ENCODE data around the gene PTRHD1.

PTRHD1 gene

GRCh38 chr2:24818721-24819167, 25.6 kb upstream of the PTRHD1 start:
- no peak overlapping the region for H2BK12ac ChIP-seq (ENCODE audit: low read length)
- no peak overlapping the region for H2AFZ ChIP-seq (ENCODE audit: low read length)
- peaks cover 48 to 100% of the 10 kb centered on the region in 2 donors for H3K36me3 ChIP-seq (replicated peaks in 1 of 2; ENCODE audit: control insufficient read depth in 2 of 2, insufficient read depth in 2 of 2, low read length in 2 of 2)
- H2BK15ac ChIP-seq (ENCODE audit: low read length): no peak overlapping the region
- H4K91ac ChIP-seq (ENCODE audit: low read depth, low read length, poor library complexity): no peak overlapping the region
- no peak overlapping the region for H3K27ac ChIP-seq (replicated peaks; ENCODE audit: low read length)
- no peak overlapping the region for H3K4me2 ChIP-seq (ENCODE audit: insufficient read depth, low read length, poor library complexity, severe bottlenecking)
- no peak overlapping the region for H3K14ac ChIP-seq (ENCODE audit: low read length)
- H3K27me3 ChIP-seq (ENCODE audit: control insufficient read depth in 3 of 3, insufficient read depth in 3 of 3, low read depth in 1 of 3, low read length in 3 of 3): no peaks in the 10 kb centered on the region
- peaks cover 14 to 19% of the 10 kb centered on the region in 2 donors for H3K4me1 ChIP-seq (ENCODE audit: control insufficient read depth in 2 of 2, insufficient read depth in 1 of 2, low read depth in 1 of 2, low read length in 2 of 2)
- H3K4me3 ChIP-seq (ENCODE audit: low read length in 2 of 2): no peak overlapping the region
- DNase-seq (ENCODE audit: low spot score): no peak
- H3K18ac ChIP-seq (ENCODE audit: low read length): no peak overlapping the region
- no peak overlapping the region for H3K23ac ChIP-seq (ENCODE audit: low read depth, low read length, poor library complexity)
- no peak overlapping the region for H2BK5ac ChIP-seq (ENCODE audit: low read length)
- H2AK5ac ChIP-seq (ENCODE audit: low read depth, low read length): no peak overlapping the region
- no peak overlapping the region for H2BK120ac ChIP-seq (ENCODE audit: low read depth, low read length)
- no peak overlapping the region for H4K8ac ChIP-seq (ENCODE audit: low read depth, low read length)
- H3K9ac ChIP-seq (ENCODE audit: low read depth, low read length, poor library complexity): no peak overlapping the region
- peaks cover 0 to 4% of the 10 kb centered on the region in 2 donors for H3K9me3 ChIP-seq (replicated peaks in 1 of 2; ENCODE audit: control insufficient read depth in 2 of 2, insufficient read depth in 1 of 2, low read depth in 1 of 2, low read length in 2 of 2)
- WGBS, 2 donors (ENCODE audit: extremely low coverage in 2 of 2, insufficient read length in 2 of 2, insufficient replicate concordance in 1 of 2): no CpG with 5 or more reads among the region's 9 CpGs
- no peak overlapping the region for H3K4ac ChIP-seq (ENCODE audit: low read length)
- H3K79me1 ChIP-seq (ENCODE audit: low read depth, low read length): peaks cover 6% of the 10 kb centered on the region

- Histone ChIP-seq H3K27ac (replicated peaks; ENCODE audit: low read length) (no peak overlapping the region), H3K9ac (ENCODE audit: low read depth, low read length, poor library complexity) (no peak overlapping the region), H3K4ac (ENCODE audit: low read length) (no peak overlapping the region), H3K4me1 (ENCODE audit: control insufficient read depth in 2 of 2, insufficient read depth in 1 of 2, low read depth in 1 of 2, low read length in 2 of 2) (peaks cover 6 to 8% of the 10 kb centered on the region in 2 donors), H3K9me3 (replicated peaks in 1 of 2; ENCODE audit: control insufficient read depth in 2 of 2, insufficient read depth in 1 of 2, low read depth in 1 of 2, low read length in 2 of 2) (peaks cover 4 to 6% of the 10 kb centered on the region in 2 donors), H4K8ac (ENCODE audit: low read depth, low read length) (no peak overlapping the region), H3K36me3 (replicated peaks in 1 of 2; ENCODE audit: control insufficient read depth in 2 of 2, insufficient read depth in 2 of 2, low read length in 2 of 2) (peaks cover 45 to 99% of the 10 kb centered on the region in 2 donors), H3K79me1 (ENCODE audit: low read depth, low read length) (peaks cover 2% of the 10 kb centered on the region), H3K27me3 (ENCODE audit: control insufficient read depth in 3 of 3, insufficient read depth in 3 of 3, low read depth in 1 of 3, low read length in 3 of 3) (no peaks in the 10 kb centered on the region), H2AFZ (ENCODE audit: low read length) (no peak overlapping the region), H2BK120ac (ENCODE audit: low read depth, low read length) (no peak overlapping the region), H2AK5ac (ENCODE audit: low read depth, low read length) (no peak overlapping the region), H3K23ac (ENCODE audit: low read depth, low read length, poor library complexity) (no peak overlapping the region), H3K18ac (ENCODE audit: low read length) (no peak overlapping the region), H3K4me2 (ENCODE audit: insufficient read depth, low read length, poor library complexity, severe bottlenecking) (no peak overlapping the region), H2BK5ac (ENCODE audit: low read length) (no peak overlapping the region), H3K4me3 (ENCODE audit: low read length in 2 of 2) (no peak overlapping the region), H2BK15ac (ENCODE audit: low read length) (no peak overlapping the region), H4K91ac (ENCODE audit: low read depth, low read length, poor library complexity) (no peak overlapping the region), H3K14ac (ENCODE audit: low read length) (no peak overlapping the region), H2BK12ac (ENCODE audit: low read length) (no peak overlapping the region)
- WGBS, 2 donors (ENCODE audit: extremely low coverage in 2 of 2, insufficient read length in 2 of 2, insufficient replicate concordance in 1 of 2): no CpG with 5 or more reads among the region's 4 CpGs
- no peak for DNase-seq (ENCODE audit: low spot score)
These were observed 23.7 kb upstream of the PTRHD1 start for GRCh38 chr2:24816884-24817283.

- H2BK15ac ChIP-seq (ENCODE audit: low read length): no peak overlapping the region
- no peak overlapping the region for H3K14ac ChIP-seq (ENCODE audit: low read length)
- H3K4me2 ChIP-seq (ENCODE audit: insufficient read depth, low read length, poor library complexity, severe bottlenecking): no peak overlapping the region
- no peak overlapping the region for H3K4me3 ChIP-seq (ENCODE audit: low read length in 2 of 2)
- no peak overlapping the region for H3K27ac ChIP-seq (replicated peaks; ENCODE audit: low read length)
- no peak overlapping the region for H2AK5ac ChIP-seq (ENCODE audit: low read depth, low read length)
- no peak overlapping the region for H3K4ac ChIP-seq (ENCODE audit: low read length)
- H3K18ac ChIP-seq (ENCODE audit: low read length): no peak overlapping the region
- H3K9ac ChIP-seq (ENCODE audit: low read depth, low read length, poor library complexity): no peak overlapping the region
- no peak overlapping the region for H2AFZ ChIP-seq (ENCODE audit: low read length)
- H3K36me3 ChIP-seq (replicated peaks in 1 of 2; ENCODE audit: control insufficient read depth in 2 of 2, insufficient read depth in 2 of 2, low read length in 2 of 2): peaks cover 43 to 96% of the 10 kb centered on the region in 2 donors
- no peak overlapping the region for H2BK12ac ChIP-seq (ENCODE audit: low read length)
- peaks cover 2 to 4% of the 10 kb centered on the region in 2 donors for H3K4me1 ChIP-seq (ENCODE audit: control insufficient read depth in 2 of 2, insufficient read depth in 1 of 2, low read depth in 1 of 2, low read length in 2 of 2)
- no peak overlapping the region for H3K23ac ChIP-seq (ENCODE audit: low read depth, low read length, poor library complexity)
- H2BK5ac ChIP-seq (ENCODE audit: low read length): no peak overlapping the region
- H3K27me3 ChIP-seq (ENCODE audit: control insufficient read depth in 3 of 3, insufficient read depth in 3 of 3, low read depth in 1 of 3, low read length in 3 of 3): no peaks in the 10 kb centered on the region
- peaks cover 2 to 6% of the 10 kb centered on the region in 2 donors for H3K9me3 ChIP-seq (replicated peaks in 1 of 2; ENCODE audit: control insufficient read depth in 2 of 2, insufficient read depth in 1 of 2, low read depth in 1 of 2, low read length in 2 of 2)
- no CpG with 5 or more reads among the region's 6 CpGs for WGBS, 2 donors (ENCODE audit: extremely low coverage in 2 of 2, insufficient read length in 2 of 2, insufficient replicate concordance in 1 of 2)
- no peak for DNase-seq (ENCODE audit: low spot score)
- peaks cover 2% of the 10 kb centered on the region for H3K79me1 ChIP-seq (ENCODE audit: low read depth, low read length)
- no peak overlapping the region for H2BK120ac ChIP-seq (ENCODE audit: low read depth, low read length)
- no peak overlapping the region for H4K91ac ChIP-seq (ENCODE audit: low read depth, low read length, poor library complexity)
- H4K8ac ChIP-seq (ENCODE audit: low read depth, low read length): no peak overlapping the region
These were observed 23.2 kb upstream of the PTRHD1 start for GRCh38 chr2:24816404-24816803.

GRCh38 chr2:24815171-24815570, 22.0 kb upstream of the PTRHD1 start:
- Histone ChIP-seq H3K4me2 (ENCODE audit: insufficient read depth, low read length, poor library complexity, severe bottlenecking) (no peak overlapping the region), H4K91ac (ENCODE audit: low read depth, low read length, poor library complexity) (no peak overlapping the region), H3K79me1 (ENCODE audit: low read depth, low read length) (no peaks in the 10 kb centered on the region), H3K9me3 (replicated peaks in 1 of 2; ENCODE audit: control insufficient read depth in 2 of 2, insufficient read depth in 1 of 2, low read depth in 1 of 2, low read length in 2 of 2) (peaks cover 2 to 6% of the 10 kb centered on the region in 2 donors), H2BK12ac (ENCODE audit: low read length) (no peak overlapping the region), H2BK5ac (ENCODE audit: low read length) (no peak overlapping the region), H3K27ac (replicated peaks; ENCODE audit: low read length) (no peak overlapping the region), H3K4me3 (ENCODE audit: low read length in 2 of 2) (no peak overlapping the region), H3K23ac (ENCODE audit: low read depth, low read length, poor library complexity) (no peak overlapping the region), H2BK120ac (ENCODE audit: low read depth, low read length) (no peak overlapping the region), H3K4ac (ENCODE audit: low read length) (no peak overlapping the region), H4K8ac (ENCODE audit: low read depth, low read length) (no peak overlapping the region), H3K4me1 (ENCODE audit: control insufficient read depth in 2 of 2, insufficient read depth in 1 of 2, low read depth in 1 of 2, low read length in 2 of 2) (no peaks in the 10 kb centered on the region), H2AFZ (ENCODE audit: low read length) (no peak overlapping the region), H3K14ac (ENCODE audit: low read length) (no peak overlapping the region), H3K18ac (ENCODE audit: low read length) (no peak overlapping the region), H3K9ac (ENCODE audit: low read depth, low read length, poor library complexity) (no peak overlapping the region), H2BK15ac (ENCODE audit: low read length) (no peak overlapping the region), H3K36me3 (replicated peaks in 1 of 2; ENCODE audit: control insufficient read depth in 2 of 2, insufficient read depth in 2 of 2, low read length in 2 of 2) (peaks cover 34 to 87% of the 10 kb centered on the region in 2 donors), H3K27me3 (ENCODE audit: control insufficient read depth in 3 of 3, insufficient read depth in 3 of 3, low read depth in 1 of 3, low read length in 3 of 3) (no peaks in the 10 kb centered on the region), H2AK5ac (ENCODE audit: low read depth, low read length) (no peak overlapping the region)
- WGBS, 2 donors (ENCODE audit: extremely low coverage in 2 of 2, insufficient read length in 2 of 2, insufficient replicate concordance in 1 of 2): no CpG with 5 or more reads among the region's 4 CpGs
- no peak for DNase-seq (ENCODE audit: low spot score)

Data from neuronal stem cell (in vitro differentiated cells).